ENCODE measurements around the gene TNFAIP1. TPM values are rescaled to one million over a fixed set of nuclear protein-coding genes. Genes with fewer than 3 reads are reported as not detected.

TNFAIP1 gene
- total RNA-seq, 4 donors from 2014 or later: 18.8 to 36.5 (median 25.5) TPM

DNA sequence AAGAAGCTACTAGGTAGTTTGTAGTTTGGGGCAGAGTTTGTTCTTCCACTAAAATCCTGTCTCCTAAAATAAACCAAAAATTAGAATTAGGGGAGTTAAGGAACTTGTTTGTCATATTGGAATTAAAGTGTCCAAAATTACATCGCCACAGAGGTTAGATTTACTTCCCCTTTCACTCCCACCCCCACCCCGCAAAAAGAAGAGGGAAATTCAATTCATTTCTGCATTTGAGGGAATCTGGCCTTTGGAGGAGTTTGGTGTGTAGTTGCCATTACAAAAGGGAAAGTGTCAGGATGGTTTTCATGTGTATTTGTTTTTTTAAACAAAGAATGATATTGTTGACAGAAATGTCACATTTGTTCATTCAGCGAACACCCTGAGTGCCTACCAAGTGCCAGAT lies 10.8 kb upstream of the TNFAIP1 start:
- Histone ChIP-seq H3K4me1 (peaks cover 5 to 6% of the 10 kb centered on the region in 2 donors), H3K9me3 (no peaks in the 10 kb centered on the region), H3K4me3 (no peak overlapping the region), H3K36me3 (peaks cover 0 to 31% of the 10 kb centered on the region in 2 donors), H3K27ac (no peak overlapping the region), H3K27me3 (no peaks in the 10 kb centered on the region)
- intact Hi-C loops (cut with DNase I; ENCODE audit: low total_unique reads) (no loop called here), in situ Hi-C loops (cut with MboI; ENCODE audit: low sequenced_read_pairs in 4 of 4) (loop anchor here in 2 of 4 donors (25.0 kb wide), 1 partner anchor 638 kb away; the partner anchor contains the start of gene PHF12 (in 2 of the 2))
- ATAC-seq (no peak), DNase-seq (no peak)
- TF ChIP-seq, protein P1, sequence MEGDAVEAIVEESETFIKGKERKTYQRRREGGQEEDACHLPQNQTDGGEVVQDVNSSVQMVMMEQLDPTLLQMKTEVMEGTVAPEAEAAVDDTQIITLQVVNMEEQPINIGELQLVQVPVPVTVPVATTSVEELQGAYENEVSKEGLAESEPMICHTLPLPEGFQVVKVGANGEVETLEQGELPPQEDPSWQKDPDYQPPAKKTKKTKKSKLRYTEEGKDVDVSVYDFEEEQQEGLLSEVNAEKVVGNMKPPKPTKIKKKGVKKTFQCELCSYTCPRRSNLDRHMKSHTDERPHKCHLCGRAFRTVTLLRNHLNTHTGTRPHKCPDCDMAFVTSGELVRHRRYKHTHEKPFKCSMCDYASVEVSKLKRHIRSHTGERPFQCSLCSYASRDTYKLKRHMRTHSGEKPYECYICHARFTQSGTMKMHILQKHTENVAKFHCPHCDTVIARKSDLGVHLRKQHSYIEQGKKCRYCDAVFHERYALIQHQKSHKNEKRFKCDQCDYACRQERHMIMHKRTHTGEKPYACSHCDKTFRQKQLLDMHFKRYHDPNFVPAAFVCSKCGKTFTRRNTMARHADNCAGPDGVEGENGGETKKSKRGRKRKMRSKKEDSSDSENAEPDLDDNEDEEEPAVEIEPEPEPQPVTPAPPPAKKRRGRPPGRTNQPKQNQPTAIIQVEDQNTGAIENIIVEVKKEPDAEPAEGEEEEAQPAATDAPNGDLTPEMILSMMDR (IDR thresholded peaks at IDR 0.05 in 4 of 5, conservative IDR thresholded peaks at IDR 0.05 in 1 of 5): no peak
- no peak for TF ChIP-seq POLR2A (IDR thresholded peaks at IDR 0.05)

DNA sequence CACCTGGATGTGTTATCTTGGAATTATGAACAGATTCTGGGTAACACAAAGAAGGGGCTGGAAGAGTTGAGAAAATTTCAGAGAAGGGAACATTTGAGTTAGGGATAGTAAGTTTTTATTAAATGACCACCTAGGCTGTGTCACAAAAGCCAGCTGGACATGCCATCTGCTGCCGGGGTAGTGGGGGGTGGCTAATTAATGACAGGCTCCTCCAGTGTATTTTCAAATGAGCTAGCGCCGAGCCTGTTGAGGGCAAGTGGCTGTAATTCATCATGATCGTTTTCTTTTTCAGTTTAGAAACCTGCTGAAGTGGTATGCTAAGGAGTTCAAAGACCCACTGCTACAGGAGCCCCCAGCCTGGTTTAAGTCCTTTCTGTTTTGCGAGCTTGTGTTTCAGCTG lies 10.3 kb upstream of the TNFAIP1 start:
- Histone ChIP-seq H3K4me1 (peaks cover under 1 to 2% of the 10 kb centered on the region in 2 donors), H3K36me3 (peaks cover 0 to 32% of the 10 kb centered on the region in 2 donors), H3K9me3 (no peaks in the 10 kb centered on the region), H3K27ac (no peak overlapping the region), H3K27me3 (no peaks in the 10 kb centered on the region), H3K4me3 (no peak overlapping the region)
- DNase-seq (no peak), ATAC-seq (no peak)
- no peak for TF ChIP-seq POLR2A (IDR thresholded peaks at IDR 0.05)
- TF ChIP-seq, protein P1 (IDR thresholded peaks at IDR 0.05 in 4 of 5, conservative IDR thresholded peaks at IDR 0.05 in 1 of 5): no peak
- intact Hi-C loops (cut with DNase I; ENCODE audit: low total_unique reads) (no loop called here), in situ Hi-C loops (cut with MboI; ENCODE audit: low sequenced_read_pairs in 4 of 4) (loop anchor here in 2 of 4 donors (25.0 kb wide), 1 partner anchor 637 kb away; the partner anchor contains the start of gene PHF12 (in 2 of the 2))

DNA sequence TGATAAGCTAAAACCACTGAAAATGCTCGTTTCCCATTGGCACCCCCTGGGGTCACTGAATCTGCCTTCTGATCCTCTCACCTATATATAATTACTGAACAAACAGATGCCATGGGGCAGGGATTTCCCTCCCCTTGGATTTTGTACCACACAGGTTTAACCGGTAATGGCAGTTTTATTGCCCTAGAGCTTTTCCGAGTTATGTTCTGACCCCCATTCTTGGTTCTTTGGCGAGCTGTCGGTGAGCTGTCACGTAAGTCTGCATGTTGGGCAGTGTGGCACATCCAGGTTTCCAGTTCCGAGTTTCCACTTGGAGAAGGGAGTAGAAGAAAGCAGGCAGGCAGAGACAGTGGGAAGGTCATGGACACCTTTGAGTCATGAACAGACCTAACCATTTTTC lies 9.4 kb upstream of the TNFAIP1 start:
- in situ Hi-C loops (cut with MboI; ENCODE audit: low sequenced_read_pairs in 4 of 4) (loop anchor here in 2 of 4 donors (25.0 kb wide), 1 partner anchor 636 kb away; the partner anchor contains the start of gene PHF12 (in 2 of the 2)), intact Hi-C loops (cut with DNase I; ENCODE audit: low total_unique reads) (no loop called here)
- TF ChIP-seq, protein P1 (IDR thresholded peaks at IDR 0.05 in 4 of 5, conservative IDR thresholded peaks at IDR 0.05 in 1 of 5): no peak
- TF ChIP-seq POLR2A (IDR thresholded peaks at IDR 0.05): no peak
- H3K27me3 ChIP-seq: no peaks in the 10 kb centered on the region
- H3K9me3 ChIP-seq: no peaks in the 10 kb centered on the region
- peaks cover 0 to 35% of the 10 kb centered on the region in 2 donors for H3K36me3 ChIP-seq
- ATAC-seq (no peak), DNase-seq (no peak)
- no peak overlapping the region for H3K27ac ChIP-seq
- H3K4me1 ChIP-seq: no peaks in the 10 kb centered on the region
- no peak overlapping the region for H3K4me3 ChIP-seq

DNA sequence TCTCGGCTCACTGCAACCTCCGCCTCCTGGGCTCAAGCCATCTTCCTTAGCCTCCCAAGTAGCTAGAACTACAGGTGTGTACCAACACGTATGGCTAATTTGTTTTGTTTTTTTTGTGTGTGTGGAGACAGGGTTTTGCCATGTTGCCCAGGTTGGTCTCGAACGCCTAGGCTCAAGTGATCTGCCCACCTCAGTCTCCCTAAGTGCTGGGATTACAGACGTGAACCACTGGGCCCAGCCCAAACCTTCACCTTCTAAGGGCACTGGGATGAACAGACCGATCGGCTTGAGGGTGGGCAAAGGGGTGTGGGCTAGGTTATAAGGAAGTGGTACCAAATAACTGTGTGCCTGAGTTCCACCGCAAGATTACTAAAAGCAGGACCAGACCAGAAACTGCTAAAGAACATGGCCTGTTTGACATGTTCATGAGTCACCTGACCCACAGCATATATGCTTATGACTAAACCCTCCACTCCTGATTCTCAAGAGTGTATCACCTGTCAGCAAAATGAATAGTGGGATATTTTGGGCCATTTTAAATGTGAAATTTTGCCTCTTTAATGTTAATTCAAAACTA lies 8.4 kb upstream of the TNFAIP1 start:
- Histone ChIP-seq H3K9me3 (no peaks in the 10 kb centered on the region), H3K4me3 (no peak overlapping the region), H3K27me3 (no peaks in the 10 kb centered on the region), H3K27ac (no peak overlapping the region), H3K4me1 (no peaks in the 10 kb centered on the region), H3K36me3 (peaks cover 0 to 45% of the 10 kb centered on the region in 2 donors)
- TF ChIP-seq POLR2A (IDR thresholded peaks at IDR 0.05): no peak
- TF ChIP-seq, protein P1 (IDR thresholded peaks at IDR 0.05 in 4 of 5, conservative IDR thresholded peaks at IDR 0.05 in 1 of 5): no peak
- in situ Hi-C loops (cut with MboI; ENCODE audit: low sequenced_read_pairs in 4 of 4) (loop anchor here in 2 of 4 donors (25.0 kb wide), 1 partner anchor 635 kb away; the partner anchor contains the start of gene PHF12 (in 2 of the 2)), intact Hi-C loops (cut with DNase I; ENCODE audit: low total_unique reads) (no loop called here)
- ATAC-seq: no peak
- DNase-seq: no peak
